ENCODE data around the gene PNMA8A.

PNMA8A gene

GRCh38 chr19:46491975-46492682 lies 20.8 kb upstream of the PNMA8A start:
- no peak for FAIRE-seq

- FAIRE-seq, result no peak
Measured at GRCh38 chr19:46490774-46491173, 19.4 kb upstream of the PNMA8A start.

GRCh38 chr19:46489445-46490272 lies 18.3 kb upstream of the PNMA8A start:
- FAIRE-seq, result no peak

- FAIRE-seq, result no peak
Measured at GRCh38 chr19:46488551-46488950, 17.2 kb upstream of the PNMA8A start.

GRCh38 chr19:46487802-46488445 lies 16.6 kb upstream of the PNMA8A start:
- FAIRE-seq, result no peak

GRCh38 chr19:46487178-46487801 lies 15.9 kb upstream of the PNMA8A start:
- no peak for FAIRE-seq

GRCh38 chr19:46486358-46486757 lies 15.0 kb upstream of the PNMA8A start:
- no peak for FAIRE-seq

- no peak for FAIRE-seq
Measured at GRCh38 chr19:46484656-46485055, 13.3 kb upstream of the PNMA8A start.

- no peak for FAIRE-seq
Measured at GRCh38 chr19:46482631-46483030, 11.3 kb upstream of the PNMA8A start.

GRCh38 chr19:46481947-46482346 lies 10.6 kb upstream of the PNMA8A start:
- no peak for FAIRE-seq

GRCh38 chr19:46481223-46481848 lies 10.0 kb upstream of the PNMA8A start:
- no peak for FAIRE-seq

GRCh38 chr19:46480415-46480814 lies 9.1 kb upstream of the PNMA8A start:
- FAIRE-seq, result no peak

GRCh38 chr19:46478356-46478986 lies 7.1 kb upstream of the PNMA8A start:
- no peak for FAIRE-seq

- no peak for FAIRE-seq
Measured at GRCh38 chr19:46475986-46476385, 4.6 kb upstream of the PNMA8A start.

GRCh38 chr19:46474211-46474610 lies 2.8 kb upstream of the PNMA8A start:
- FAIRE-seq, result no peak

GRCh38 chr19:46472592-46472991 lies 1.2 kb upstream of the PNMA8A start:
- no peak for FAIRE-seq

- FAIRE-seq, result no peak
Measured at GRCh38 chr19:46471811-46472543, 614 bp upstream of the PNMA8A start.

GRCh38 chr19:46470376-46470775 lies 987 bp downstream of the PNMA8A start:
- no peak for FAIRE-seq

GRCh38 chr19:46469541-46470185 lies 1.7 kb downstream of the PNMA8A start:
- FAIRE-seq, result no peak

- FAIRE-seq, result no peak
Measured at GRCh38 chr19:46466536-46467196, 4.7 kb downstream of the PNMA8A start.

GRCh38 chr19:46463516-46463915 lies 7.8 kb downstream of the PNMA8A start:
- FAIRE-seq, result no peak

Data from islet of Langerhans (tissue), 1 donor.